K562 (cell line): ENCODE data around the gene RNF19B. TPM values are rescaled to one million over a fixed set of nuclear protein-coding genes. Genes with fewer than 3 reads are reported as not detected.

Source experiments
- ATAC-seq: fragments of 200-7000 bp; cut with Tn5 transposase; 3 replicates; pipeline ENCODE4 v1.9.1; 2020; ENCODE audit warnings: moderate library complexity
- BruUV-seq: library from RNA; stranded (reverse); fragments of 400-500 nt; replicated peaks from 2 replicates; lab custom pipeline; 2021; lab: Mats Ljungman, UMichigan
- CTCF ChIA-PET: fragments of 300-600 bp; formaldehyde crosslinking; extraction: SDS; loops from one replicate; lab custom pipeline; 2021; ENCODE audit warnings: low intra/inter-chr PET ratio; lab: Yijun Ruan, JAX
- POLR2A ChIA-PET: fragments of 300-600, 350-650 bp; sonication (Branson Sonifier 250); formaldehyde crosslinking; extraction: SDS; loops from one replicate; lab custom pipeline; 2021; ENCODE audit warnings: antibody characterized with exemption, inconsistent platforms; lab: Yijun Ruan, JAX
- DNase-seq, 4 experiments: peaks; one replicate each; pipeline versions ENCODE4 v3.0.0 to v3.0.0-alpha.2; 2011 to 2018; ENCODE audit warnings: low spot score in 3 of 4, mixed read lengths in 3 of 4; ENCODE audit errors: extremely low read depth in 1 of 4
- FAIRE-seq: peaks from 2 replicates; lab custom pipeline; 2011; peaks lifted over from hg19 to GRCh38; lab: Jason Lieb, UNC
- H2AFZ ChIP-seq: 2 replicates; pipeline ENCODE4 v1.6.0; 2011; ENCODE audit warnings: low read depth, low read length, control low read depth, inconsistent platforms
- H3K27ac ChIP-seq: fragments of 200-600 bp; 3 replicates; pipeline ENCODE4 v1.8.0; 2011; ENCODE audit warnings: low read depth, mild to moderate bottlenecking, control low read depth, inconsistent platforms, low read length, moderate library complexity, mixed read lengths; ENCODE audit errors: extremely low read depth
- H3K27me3 ChIP-seq, 2 experiments: fragments of 300-600 bp in 1 of 2; 2 replicates in 1 of 2; 3 replicates in 1 of 2; pipeline versions ENCODE4 v1.6.0 to v1.8.0; 2011; ENCODE audit warnings: inconsistent platforms in 2 of 2, low read length in 2 of 2, mild to moderate bottlenecking in 1 of 2, mixed read lengths in 1 of 2, moderate library complexity in 1 of 2; ENCODE audit not compliant: control insufficient read depth in 2 of 2, insufficient read depth in 2 of 2
- H3K36me3 ChIP-seq: fragments of 300-600 bp; 3 replicates; pipeline ENCODE4 v1.8.0; 2011; ENCODE audit warnings: mild to moderate bottlenecking, low read length, inconsistent platforms; ENCODE audit not compliant: control insufficient read depth, insufficient read depth
- H3K4me1 ChIP-seq, 2 experiments: fragments of 200-600 bp in 1 of 2; replicated peaks in 1 of 2; 2 replicates in 1 of 2; 3 replicates in 1 of 2; pipeline versions ENCODE4 v1.5.1 to v1.8.0; 2011; ENCODE audit warnings: inconsistent platforms in 2 of 2, low read length in 2 of 2, mild to moderate bottlenecking in 1 of 2, mixed read lengths in 1 of 2, moderate library complexity in 1 of 2; ENCODE audit not compliant: control insufficient read depth in 2 of 2, insufficient read depth in 2 of 2
- H3K4me2 ChIP-seq: 2 replicates; pipeline ENCODE4 v1.6.1; 2011; ENCODE audit warnings: low read length, control low read depth, inconsistent platforms, mixed read lengths; ENCODE audit not compliant: insufficient read depth
- H3K4me3 ChIP-seq: fragments of 200-600 bp; sonication (generic), shearing (Covaris generic); 2 replicates; pipeline ENCODE4 v1.5.1; 2016; ENCODE audit warnings: control low read depth, inconsistent platforms
- H3K79me2 ChIP-seq: fragments of 200-600 bp; 3 replicates; pipeline ENCODE4 v1.8.0; 2011; ENCODE audit warnings: low read length, inconsistent platforms; ENCODE audit not compliant: control insufficient read depth, insufficient read depth
- H3K9ac ChIP-seq, 2 experiments: 2 replicates each; pipeline versions ENCODE4 v1.6.0 to v1.6.1; 2011; ENCODE audit warnings: low read depth in 2 of 2, low read length in 2 of 2, control low read depth in 1 of 2, inconsistent platforms in 1 of 2, mild to moderate bottlenecking in 1 of 2, mixed read lengths in 1 of 2; ENCODE audit not compliant: insufficient read depth in 1 of 2
- H3K9me1 ChIP-seq: one replicate; pipeline ENCODE4 v1.6.0; 2011; ENCODE audit warnings: inconsistent platforms, mild to moderate bottlenecking, low read length, moderate library complexity; ENCODE audit not compliant: control insufficient read depth, insufficient read depth
- H3K9me3 ChIP-seq: replicated peaks from 2 replicates; pipeline ENCODE4 v1.5.1; 2011; ENCODE audit warnings: low read depth, low read length, inconsistent platforms; ENCODE audit not compliant: control insufficient read depth, insufficient read depth
- H4K20me1 ChIP-seq: replicated peaks from 2 replicates; pipeline ENCODE4 v1.6.1; 2011; ENCODE audit warnings: low read length, inconsistent platforms, mixed read lengths; ENCODE audit not compliant: control insufficient read depth, insufficient read depth
- CEBPZ ChIP-seq: fragments of 150-350 bp; IDR thresholded peaks from 2 replicates; pipeline ENCODE4 v1.6.1; 2014; ENCODE audit warnings: low read depth, mild to moderate bottlenecking, low read length, borderline replicate concordance
- ETS2 ChIP-seq: IDR thresholded peaks from 2 replicates; pipeline ENCODE4 v1.6.1; 2016; ENCODE audit warnings: borderline replicate concordance, missing genetic modification characterization, mild to moderate bottlenecking, moderate library complexity, missing compliant biosample characterization; ENCODE audit not compliant: poor library complexity, severe bottlenecking
- KAT8 ChIP-seq: fragments of 450-650 bp; IDR thresholded peaks from 2 replicates; pipeline ENCODE4 v1.6.1; 2016; ENCODE audit warnings: low read depth, mild to moderate bottlenecking
- THRAP3 ChIP-seq: fragments of 450-650 bp; IDR thresholded peaks from 2 replicates; pipeline ENCODE4 v1.6.1; 2016; ENCODE audit warnings: mild to moderate bottlenecking, inconsistent platforms, borderline replicate concordance
- TSC22D4 ChIP-seq: fragments of 450-650 bp; IDR thresholded peaks from 2 replicates; pipeline ENCODE4 v1.6.1; 2016; ENCODE audit warnings: missing genetic modification characterization, missing biosample characterization, control low read depth
- ZNF197 ChIP-seq: fragments of 200-800 bp; sonication (Bioruptor generic); IDR thresholded peaks from 2 replicates; pipeline ENCODE4 v1.6.1; 2016; ENCODE audit warnings: low read depth, missing genetic modification characterization, missing compliant biosample characterization
- WGBS: fragments of 100-300 bp; shearing (Covaris generic); methylation state at CpG from one replicate; pipeline ENCODE4 v1.1.6; 2016; ENCODE audit warnings: low coverage, mixed read lengths; ENCODE audit not compliant: insufficient coverage; ENCODE audit errors: missing lambda C conversion rate; 5-methylcytosine and 5-hydroxymethylcytosine counted together
- in situ Hi-C: fragments of 300-500 bp; cut with MboI; formaldehyde crosslinking; loops from 4 replicates; pipeline ENCODE4 v1.15.0; 2018; ENCODE audit warnings: inconsistent platforms, mixed read lengths
- intact Hi-C: fragments of 100-400 bp; cut with micrococcal nuclease; formaldehyde crosslinking; loops from 2 replicates; pipeline ENCODE4 v1.14.2; 2022
- polyA plus RNA-seq, 8 experiments: library from polyadenylated mRNA; depleted of rRNA in 4 of 8; stranded (reverse) in 5 of 8; unstranded in 3 of 8; fragments of >200 nt; fragmentation: Nextera tagmentation in 2 of 8; fragmentation: Illumina TruSeq in 1 of 8; extraction: Ambion mirVana in 2 of 8; extraction: Trizol in 1 of 8; gene quantifications; 2 replicates each; pipeline versions ENCODE4 v1.2.1 to v1.2.3, GENCODE V29; 2011 to 2014; ENCODE audit warnings: inconsistent platforms in 1 of 8, missing spikeins in 1 of 8
- total RNA-seq, 7 experiments: library from RNA; depleted of rRNA in 6 of 7; stranded (reverse); fragments of >200 nt in 6 of 7; fragmentation: Illumina TruSeq in 2 of 7; extraction: Trizol in 2 of 7; gene quantifications; 2 replicates each; pipeline versions ENCODE4 v1.2.1 to v1.2.3, GENCODE V29; 2011 to 2021; ENCODE audit warnings: low replicate concordance in 1 of 7
- TF ChIP-seq, protein P1 (sequence below): sonication (generic); formaldehyde crosslinking; IDR thresholded peaks from 2 replicates; pipeline ENCODE4 v1.8.1; 2023; ENCODE audit warnings: missing genetic modification reagents, mild to moderate bottlenecking, borderline replicate concordance
- TF ChIP-seq, protein P2 (sequence below): fragments of 250-450 bp; sonication (Bioruptor Pico); IDR thresholded peaks from 2 replicates; pipeline ENCODE4 v1.5.0; 2021

RNF19B gene
- total and polyA plus RNA-seq, 9 of the 15 experiments (the other 6 are each of a cell fraction or from before 2014, with no cell fraction given) = 2.6 to 14.9 (median 10.1) TPM

DNA sequence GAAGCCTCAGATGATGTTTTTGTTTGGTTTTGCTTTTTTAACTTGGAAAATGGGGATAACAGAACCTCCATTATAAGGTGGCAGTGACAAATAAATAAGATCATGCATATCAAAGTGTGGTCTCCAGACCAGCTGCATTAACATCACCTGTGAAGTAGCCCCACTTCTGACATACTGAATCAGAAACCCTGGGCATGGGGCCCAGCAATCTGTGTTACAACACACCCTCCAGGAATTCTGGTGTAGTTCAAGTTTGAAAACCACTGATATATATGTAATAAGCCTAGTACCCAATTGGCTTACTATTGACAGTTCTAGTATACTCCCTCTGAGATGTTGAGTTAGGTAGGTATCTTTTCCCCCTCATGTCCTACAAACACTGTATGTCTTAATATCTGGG lies 24.1 kb upstream of the RNF19B start (continued):
- TF ChIP-seq, protein P1, sequence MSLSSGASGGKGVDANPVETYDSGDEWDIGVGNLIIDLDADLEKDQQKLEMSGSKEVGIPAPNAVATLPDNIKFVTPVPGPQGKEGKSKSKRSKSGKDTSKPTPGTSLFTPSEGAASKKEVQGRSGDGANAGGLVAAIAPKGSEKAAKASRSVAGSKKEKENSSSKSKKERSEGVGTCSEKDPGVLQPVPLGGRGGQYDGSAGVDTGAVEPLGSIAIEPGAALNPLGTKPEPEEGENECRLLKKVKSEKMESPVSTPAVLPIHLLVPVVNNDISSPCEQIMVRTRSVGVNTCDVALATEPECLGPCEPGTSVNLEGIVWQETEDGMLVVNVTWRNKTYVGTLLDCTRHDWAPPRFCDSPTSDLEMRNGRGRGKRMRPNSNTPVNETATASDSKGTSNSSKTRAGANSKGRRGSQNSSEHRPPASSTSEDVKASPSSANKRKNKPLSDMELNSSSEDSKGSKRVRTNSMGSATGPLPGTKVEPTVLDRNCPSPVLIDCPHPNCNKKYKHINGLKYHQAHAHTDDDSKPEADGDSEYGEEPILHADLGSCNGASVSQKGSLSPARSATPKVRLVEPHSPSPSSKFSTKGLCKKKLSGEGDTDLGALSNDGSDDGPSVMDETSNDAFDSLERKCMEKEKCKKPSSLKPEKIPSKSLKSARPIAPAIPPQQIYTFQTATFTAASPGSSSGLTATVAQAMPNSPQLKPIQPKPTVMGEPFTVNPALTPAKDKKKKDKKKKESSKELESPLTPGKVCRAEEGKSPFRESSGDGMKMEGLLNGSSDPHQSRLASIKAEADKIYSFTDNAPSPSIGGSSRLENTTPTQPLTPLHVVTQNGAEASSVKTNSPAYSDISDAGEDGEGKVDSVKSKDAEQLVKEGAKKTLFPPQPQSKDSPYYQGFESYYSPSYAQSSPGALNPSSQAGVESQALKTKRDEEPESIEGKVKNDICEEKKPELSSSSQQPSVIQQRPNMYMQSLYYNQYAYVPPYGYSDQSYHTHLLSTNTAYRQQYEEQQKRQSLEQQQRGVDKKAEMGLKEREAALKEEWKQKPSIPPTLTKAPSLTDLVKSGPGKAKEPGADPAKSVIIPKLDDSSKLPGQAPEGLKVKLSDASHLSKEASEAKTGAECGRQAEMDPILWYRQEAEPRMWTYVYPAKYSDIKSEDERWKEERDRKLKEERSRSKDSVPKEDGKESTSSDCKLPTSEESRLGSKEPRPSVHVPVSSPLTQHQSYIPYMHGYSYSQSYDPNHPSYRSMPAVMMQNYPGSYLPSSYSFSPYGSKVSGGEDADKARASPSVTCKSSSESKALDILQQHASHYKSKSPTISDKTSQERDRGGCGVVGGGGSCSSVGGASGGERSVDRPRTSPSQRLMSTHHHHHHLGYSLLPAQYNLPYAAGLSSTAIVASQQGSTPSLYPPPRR (CRISPR knock-in tag) = no peak
- TF ChIP-seq, all 486 proteins: peak for 1

DNA sequence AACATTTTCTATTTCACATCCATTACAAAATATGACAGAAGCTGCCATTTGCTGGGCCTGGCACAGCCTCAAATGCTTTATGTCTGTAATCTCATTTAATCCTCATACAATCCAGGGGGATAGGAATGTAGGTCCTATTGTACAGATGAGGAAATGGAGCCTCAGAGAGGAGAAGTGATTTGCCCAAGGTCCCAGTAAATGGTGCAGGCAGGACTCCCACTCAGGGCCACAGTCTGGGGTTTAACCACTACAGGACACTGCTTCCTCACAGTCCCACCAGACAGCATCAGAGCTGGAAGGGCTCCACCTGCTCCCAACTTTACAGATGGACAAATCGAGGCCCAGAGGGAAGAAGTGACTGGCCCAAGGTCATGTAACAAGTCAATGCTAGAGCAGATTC lies 20.6 kb upstream of the RNF19B start:
- H3K9me3 ChIP-seq = no peaks in the 10 kb centered on the region
- no peak overlapping the region for H2AFZ ChIP-seq
- no peaks in the 10 kb centered on the region for H3K36me3 ChIP-seq
- no peak overlapping the region; a peak in 1 of 4 replicates for H3K9ac ChIP-seq
- FAIRE-seq = no peak
- CTCF ChIA-PET = no interaction called here
- no TSS peak for BruUV-seq
- no peaks in the 10 kb centered on the region; a peak in 1 of 5 replicates for H3K27me3 ChIP-seq
- no peak overlapping the region for H3K4me3 ChIP-seq
- H4K20me1 ChIP-seq = no peaks in the 10 kb centered on the region; the same call in 1 of the 2 replicates
- no peaks in the 10 kb centered on the region for H3K9me1 ChIP-seq
- ATAC-seq = no peak
- H3K27ac ChIP-seq = no peak overlapping the region
- H3K4me1 ChIP-seq = peaks cover 9 to 17% of the 10 kb centered on the region in 2 experiments
- 8% methylated on average over 1 of the region's 1 CpG for WGBS
- no peak for DNase-seq
- intact Hi-C loops = no loop called here
- no peaks in the 10 kb centered on the region for H3K79me2 ChIP-seq
- in situ Hi-C loops = no loop called here
- POLR2A ChIA-PET = interaction anchor here (0.9 to 2.3 kb wide), 5 partner anchors 8 to 32 kb away, joined by 3 to 10 read pairs (median 5); partner anchors contain the start of gene RNF19B
- no peak overlapping the region for H3K4me2 ChIP-seq
- TF ChIP-seq THRAP3 (no peak), CEBPZ (no peak), TSC22D4 (tag) (no peak), ZNF197 (CRISPR knock-in tag) (no peak), KAT8 (no peak), ETS2 (tag) (no peak)
- TF ChIP-seq, protein P2, sequence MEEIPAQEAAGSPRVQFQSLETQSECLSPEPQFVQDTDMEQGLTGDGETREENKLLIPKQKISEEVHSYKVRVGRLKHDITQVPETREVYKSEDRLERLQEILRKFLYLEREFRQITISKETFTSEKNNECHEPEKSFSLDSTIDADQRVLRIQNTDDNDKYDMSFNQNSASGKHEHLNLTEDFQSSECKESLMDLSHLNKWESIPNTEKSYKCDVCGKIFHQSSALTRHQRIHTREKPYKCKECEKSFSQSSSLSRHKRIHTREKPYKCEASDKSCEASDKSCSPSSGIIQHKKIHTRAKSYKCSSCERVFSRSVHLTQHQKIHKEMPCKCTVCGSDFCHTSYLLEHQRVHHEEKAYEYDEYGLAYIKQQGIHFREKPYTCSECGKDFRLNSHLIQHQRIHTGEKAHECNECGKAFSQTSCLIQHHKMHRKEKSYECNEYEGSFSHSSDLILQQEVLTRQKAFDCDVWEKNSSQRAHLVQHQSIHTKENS (CRISPR knock-in tag) = no peak
